ENCODE results near the gene RELL1. TPM values are rescaled to one million over a fixed set of nuclear protein-coding genes. Genes with fewer than 3 reads are reported as not detected.

The RELL1 gene
- total and polyA plus RNA-seq, 10 of the 15 experiments (the other 5 are each of a cell fraction or from before 2014, with no cell fraction given): 0.20 to 10.9 (median 3.9) TPM

DNA sequence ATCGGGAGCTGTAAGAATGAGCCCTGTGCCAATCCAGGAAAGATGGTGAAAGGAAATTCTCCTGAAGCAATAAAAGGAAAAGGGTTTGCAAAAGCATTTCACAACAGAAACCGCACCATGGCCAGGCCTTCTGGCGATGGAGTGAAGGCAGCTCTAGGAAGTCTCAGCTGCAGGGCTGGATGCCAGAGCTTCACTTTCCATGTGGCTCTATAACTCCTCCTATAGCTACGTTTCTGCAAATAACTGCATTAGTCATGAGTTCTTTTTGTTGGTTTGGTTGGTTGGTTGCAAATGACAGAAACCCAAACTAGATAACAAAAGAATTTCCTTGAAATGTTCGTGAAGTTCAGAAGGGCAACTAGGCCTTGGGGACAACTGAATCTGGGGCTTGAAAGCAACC, 84.6 kb downstream of the RELL1 start:
- ATAC-seq: no peak
- Histone ChIP-seq H3K4me2 (ENCODE audit: control insufficient read depth, insufficient read depth) (no peak overlapping the region), H3K9me3 (replicated peaks; ENCODE audit: control insufficient read depth, insufficient read depth, low read length) (no peaks in the 10 kb centered on the region), H3K4me1 (ENCODE audit: control insufficient read depth, insufficient read depth, low read length) (no peaks in the 10 kb centered on the region), H3K79me2 (ENCODE audit: control insufficient read depth, insufficient read depth, low read length) (no peaks in the 10 kb centered on the region), H3K27me3 (replicated peaks in 1 of 2; ENCODE audit: control insufficient read depth in 2 of 2, insufficient read depth in 2 of 2, low read length in 1 of 2) (no peaks in the 10 kb centered on the region), H3K4me3 (no peak overlapping the region), H3K27ac (ENCODE audit: control insufficient read depth, insufficient read depth) (no peak overlapping the region), H3K36me3 (ENCODE audit: control insufficient read depth in 2 of 2, insufficient read depth in 2 of 2, low read length in 1 of 2) (no peaks in the 10 kb centered on the region), H2AFZ (ENCODE audit: control insufficient read depth, low read depth, low read length) (no peak overlapping the region), H4K20me1 (ENCODE audit: control insufficient read depth, insufficient read depth) (no peaks in the 10 kb centered on the region), H3K9ac (ENCODE audit: control insufficient read depth, insufficient read depth, low read length) (no peak overlapping the region)
- TF ChIP-seq ZZZ3 (IDR thresholded peaks at IDR 0.05; ENCODE audit: control insufficient read depth, insufficient read length, low read depth) (no peak), BHLHE40 (IDR thresholded peaks at IDR 0.05; ENCODE audit: borderline replicate concordance in 1 of 2, low read depth in 2 of 2, low read length in 1 of 2) (no peak), EED (IDR thresholded peaks at IDR 0.05; ENCODE audit: low read depth) (no peak), ZNF384 (IDR thresholded peaks at IDR 0.05; ENCODE audit: borderline replicate concordance, low read depth, low read length) (no peak), BCL11A (IDR thresholded peaks at IDR 0.05; ENCODE audit: low read depth, low read length) (no peak), RBBP5 (conservative IDR thresholded peaks at IDR 0.05) (no peak), NFYB (IDR thresholded peaks at IDR 0.05; ENCODE audit: insufficient read depth, low read depth, low read length) (no peak), STAT3 (IDR thresholded peaks at IDR 0.05; ENCODE audit: low read depth, low read length) (no peak), IKZF2 (IDR thresholded peaks at IDR 0.05) (no peak)
- TF ChIP-seq, protein P1, sequence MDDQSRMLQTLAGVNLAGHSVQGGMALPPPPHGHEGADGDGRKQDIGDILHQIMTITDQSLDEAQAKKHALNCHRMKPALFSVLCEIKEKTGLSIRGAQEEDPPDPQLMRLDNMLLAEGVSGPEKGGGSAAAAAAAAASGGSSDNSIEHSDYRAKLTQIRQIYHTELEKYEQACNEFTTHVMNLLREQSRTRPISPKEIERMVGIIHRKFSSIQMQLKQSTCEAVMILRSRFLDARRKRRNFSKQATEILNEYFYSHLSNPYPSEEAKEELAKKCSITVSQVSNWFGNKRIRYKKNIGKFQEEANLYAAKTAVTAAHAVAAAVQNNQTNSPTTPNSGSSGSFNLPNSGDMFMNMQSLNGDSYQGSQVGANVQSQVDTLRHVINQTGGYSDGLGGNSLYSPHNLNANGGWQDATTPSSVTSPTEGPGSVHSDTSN (IDR thresholded peaks at IDR 0.05; ENCODE audit: insufficient replicate concordance, low read depth, low read length): no peak
- TF ChIP-seq, protein P2, sequence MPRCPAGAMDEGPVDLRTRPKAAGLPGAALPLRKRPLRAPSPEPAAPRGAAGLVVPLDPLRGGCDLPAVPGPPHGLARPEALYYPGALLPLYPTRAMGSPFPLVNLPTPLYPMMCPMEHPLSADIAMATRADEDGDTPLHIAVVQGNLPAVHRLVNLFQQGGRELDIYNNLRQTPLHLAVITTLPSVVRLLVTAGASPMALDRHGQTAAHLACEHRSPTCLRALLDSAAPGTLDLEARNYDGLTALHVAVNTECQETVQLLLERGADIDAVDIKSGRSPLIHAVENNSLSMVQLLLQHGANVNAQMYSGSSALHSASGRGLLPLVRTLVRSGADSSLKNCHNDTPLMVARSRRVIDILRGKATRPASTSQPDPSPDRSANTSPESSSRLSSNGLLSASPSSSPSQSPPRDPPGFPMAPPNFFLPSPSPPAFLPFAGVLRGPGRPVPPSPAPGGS (IDR thresholded peaks at IDR 0.05; ENCODE audit: borderline replicate concordance, insufficient read depth, low read depth, low read length, poor library complexity, severe bottlenecking): no peak
- no TSS peak for BruUV-seq (replicated peaks)
- 50% methylated on average over 5 of the region's 5 CpGs for WGBS (ENCODE audit: insufficient coverage, insufficient replicate concordance, low lambda C conversion rate, missing lambda C conversion rate)
- DNase-seq (ENCODE audit: low read depth, low spot score): no peak
- CTCF ChIA-PET: interaction anchor here (0.8 to 5.9 kb wide), 20 partner anchors 12 to 448 kb away, joined by 3 to 103 read pairs (median 8); no protein-coding TSS in a partner anchor
- intact Hi-C loops (cut with micrococcal nuclease; ENCODE audit: unreplicated experiment) (no loop called here), in situ Hi-C loops (cut with MboI) (loop anchor here (5.0 kb wide), 2 partner anchors 196 to 431 kb away; no protein-coding TSS in a partner anchor)
- FAIRE-seq: no peak
- SMC1A ChIA-PET (ENCODE audit: uncharacterized antibody, unreplicated experiment): interaction anchor here (0.8 to 5.9 kb wide), 7 partner anchors 64 to 434 kb away, joined by 3 to 43 read pairs (median 3); no protein-coding TSS in a partner anchor
- RAD21 ChIA-PET (ENCODE audit: unreplicated experiment): interaction anchor here (0.7 to 4.3 kb wide), 9 partner anchors 11 to 434 kb away, joined by 3 to 57 read pairs (median 3); partner anchors contain the start of gene RELL1
- POLR2A ChIA-PET: interaction anchor here (0.7 kb wide), 1 partner anchor 56 kb away, joined by 6 read pairs; no protein-coding TSS in a partner anchor
